Mesothelial cell of epicardium (in vitro differentiated cells): Measurements from ENCODE around the gene CCDC71. TPM values are rescaled to one million over a fixed set of nuclear protein-coding genes. Genes with fewer than 3 reads are reported as not detected.

Experiments used
- DNase-seq, 2 experiments: peaks; one replicate each; pipeline ENCODE4 v3.0.0; 2021; ENCODE audit warnings: low spot score in 2 of 2; ENCODE audit not compliant: unreplicated experiment in 2 of 2
- H3K27ac Mint-ChIP-seq: 2 replicates; pipeline ENCODE4 v1.8.0; 2021; ENCODE audit warnings: mixed read lengths
- H3K27me3 Mint-ChIP-seq: 2 replicates; pipeline ENCODE4 v1.8.0; 2021; ENCODE audit warnings: low read depth, mixed read lengths
- H3K36me3 Mint-ChIP-seq: 2 replicates; pipeline ENCODE4 v1.8.0; 2021; ENCODE audit warnings: mixed read lengths
- H3K4me1 Mint-ChIP-seq: 2 replicates; pipeline ENCODE4 v1.8.0; 2021; ENCODE audit warnings: mixed read lengths
- H3K4me3 Mint-ChIP-seq: 2 replicates; pipeline ENCODE4 v1.8.0; 2021; ENCODE audit warnings: mild to moderate bottlenecking, moderate library complexity, mixed read lengths
- H3K9me3 Mint-ChIP-seq: 2 replicates; pipeline ENCODE4 v1.8.0; 2021; ENCODE audit warnings: mixed read lengths
- total RNA-seq: library from RNA; stranded (reverse); gene quantifications from 3 replicates; pipeline ENCODE4 v1.2.1, GENCODE V29; 2021
- TF ChIP-seq, protein P1 (sequence below): fragments of 200-600 bp; sonication (generic); IDR thresholded peaks from one replicate; pipeline ENCODE4 v1.5.0; 2021; ENCODE audit warnings: antibody characterized with exemption; ENCODE audit not compliant: unreplicated experiment

The CCDC71 gene
- total RNA-seq, 1 donor from 2014 or later, result 28.9 TPM

DNA sequence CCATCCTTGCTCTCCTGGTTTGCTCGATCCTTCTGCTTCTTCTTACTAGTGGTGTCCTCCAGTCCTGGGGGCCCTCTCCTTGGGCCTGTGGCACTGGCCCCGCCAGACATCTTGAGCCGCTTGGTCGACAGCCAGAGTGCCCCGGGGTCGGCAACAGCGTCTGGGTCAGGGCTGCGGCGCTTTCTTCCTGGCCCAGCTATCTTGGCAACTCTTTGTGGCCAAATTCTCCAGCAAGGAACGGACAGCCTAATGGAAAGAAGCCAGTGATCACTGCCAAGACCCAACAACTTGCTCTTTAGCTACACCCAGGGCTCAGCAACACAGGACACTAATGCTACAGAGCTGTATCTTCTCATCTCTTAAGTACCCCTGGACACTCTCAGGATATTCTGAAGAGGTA, 47.1 kb downstream of the CCDC71 start:
- DNase-seq, result no peak
- TF ChIP-seq, protein P1, sequence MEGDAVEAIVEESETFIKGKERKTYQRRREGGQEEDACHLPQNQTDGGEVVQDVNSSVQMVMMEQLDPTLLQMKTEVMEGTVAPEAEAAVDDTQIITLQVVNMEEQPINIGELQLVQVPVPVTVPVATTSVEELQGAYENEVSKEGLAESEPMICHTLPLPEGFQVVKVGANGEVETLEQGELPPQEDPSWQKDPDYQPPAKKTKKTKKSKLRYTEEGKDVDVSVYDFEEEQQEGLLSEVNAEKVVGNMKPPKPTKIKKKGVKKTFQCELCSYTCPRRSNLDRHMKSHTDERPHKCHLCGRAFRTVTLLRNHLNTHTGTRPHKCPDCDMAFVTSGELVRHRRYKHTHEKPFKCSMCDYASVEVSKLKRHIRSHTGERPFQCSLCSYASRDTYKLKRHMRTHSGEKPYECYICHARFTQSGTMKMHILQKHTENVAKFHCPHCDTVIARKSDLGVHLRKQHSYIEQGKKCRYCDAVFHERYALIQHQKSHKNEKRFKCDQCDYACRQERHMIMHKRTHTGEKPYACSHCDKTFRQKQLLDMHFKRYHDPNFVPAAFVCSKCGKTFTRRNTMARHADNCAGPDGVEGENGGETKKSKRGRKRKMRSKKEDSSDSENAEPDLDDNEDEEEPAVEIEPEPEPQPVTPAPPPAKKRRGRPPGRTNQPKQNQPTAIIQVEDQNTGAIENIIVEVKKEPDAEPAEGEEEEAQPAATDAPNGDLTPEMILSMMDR, result no peak
- Mint-ChIP-seq H3K4me1 (peaks cover 11% of the 10 kb centered on the region), H3K27ac (peak overlapping the region; percentile 16), H3K36me3 (peaks cover 21% of the 10 kb centered on the region), H3K27me3 (no peaks in the 10 kb centered on the region), H3K9me3 (no peaks in the 10 kb centered on the region), H3K4me3 (peak overlapping the region; percentile 85)

Other genes starting within 250 kb of the CCDC71 start
- 87.0 to 102 TPM (median 100 TPM) in 3 replicates for gene ARIH2, start 247.5 kb downstream of the CCDC71 start, total RNA-seq
- gene P4HTM, start 176.1 kb downstream of the CCDC71 start, total RNA-seq, result 57.9 to 59.9 TPM (median 58.4 TPM) in 3 replicates
- gene WDR6, start 158.9 kb downstream of the CCDC71 start, total RNA-seq, result 384 to 409 TPM (median 396 TPM) in 3 replicates
- 22.1 to 24.2 TPM (median 23.4 TPM) in 3 replicates for gene DALRD3, start 147.8 kb downstream of the CCDC71 start, total RNA-seq
- gene NDUFAF3, start 144.2 kb downstream of the CCDC71 start, total RNA-seq, result 61.4 to 63.4 TPM (median 62.0 TPM) in 3 replicates
- 207 to 217 TPM (median 216 TPM) in 3 replicates for gene IMPDH2, start 136.9 kb downstream of the CCDC71 start, total RNA-seq
- gene QRICH1, start 72.3 kb downstream of the CCDC71 start, total RNA-seq, result 130 to 133 TPM (median 132 TPM) in 3 replicates
- 364 to 373 TPM (median 373 TPM) in 3 replicates for gene QARS1, start 61.6 kb downstream of the CCDC71 start, total RNA-seq
- gene USP19, start 45.5 kb downstream of the CCDC71 start, total RNA-seq, result 76.2 to 79.7 TPM (median 76.6 TPM) in 3 replicates
- gene LAMB2, start 33.3 kb downstream of the CCDC71 start, total RNA-seq, result 335 to 359 TPM (median 348 TPM) in 3 replicates
- gene KLHDC8B, start 5.3 kb upstream of the CCDC71 start, total RNA-seq, result 51.2 to 58.8 TPM (median 55.5 TPM) in 3 replicates
- gene C3orf62, start 110.9 kb upstream of the CCDC71 start, total RNA-seq, result 13.2 to 14.7 TPM (median 13.4 TPM) in 3 replicates
- gene USP4, start 173.7 kb upstream of the CCDC71 start, total RNA-seq, result 53.1 to 55.3 TPM (median 54.5 TPM) in 3 replicates
- gene GPX1, start 192.0 kb upstream of the CCDC71 start, total RNA-seq, result 97.9 to 108 TPM (median 98.7 TPM) in 3 replicates
- gene RHOA, start 245.6 kb upstream of the CCDC71 start, total RNA-seq, result 248 to 261 TPM (median 250 TPM) in 3 replicates
- 13.7 to 15.8 TPM (median 13.9 TPM) in 3 replicates for gene TCTA, start 246.1 kb upstream of the CCDC71 start, total RNA-seq